ENCODE measurements around the gene BTBD16. TPM values are rescaled to one million over a fixed set of nuclear protein-coding genes. Genes with fewer than 3 reads are reported as not detected.

Gene BTBD16
- total and polyA plus RNA-seq, 2 donors (not counting 3 experiments of a cell fraction or from before 2014, with no cell fraction given), result 0.04 TPM; not detected in 1

- Histone ChIP-seq H3K9me1 (replicated peaks; ENCODE audit: control insufficient read depth, extremely low read depth, insufficient read depth, low read length) (no peaks in the 10 kb centered on the region), H3K79me2 (ENCODE audit: control insufficient read depth, insufficient read depth, low read length) (no peaks in the 10 kb centered on the region), H4K20me1 (replicated peaks; ENCODE audit: control insufficient read depth, extremely low read depth, insufficient read depth, low read length) (no peaks in the 10 kb centered on the region), H3K9ac (replicated peaks; ENCODE audit: extremely low read depth, insufficient read depth, low read length) (no peak overlapping the region), H2AFZ (ENCODE audit: low read depth, low read length) (no peak overlapping the region), H3K9me3 (replicated peaks; ENCODE audit: control insufficient read depth, insufficient read depth, low read length) (no peaks in the 10 kb centered on the region), H3K4me1 (ENCODE audit: control insufficient read depth, extremely low read depth, insufficient read depth, low read length) (no peaks in the 10 kb centered on the region), H3K4me3 (replicated peaks in 1 of 3; ENCODE audit: insufficient read depth in 1 of 3, low read depth in 1 of 3, low read length in 3 of 3) (no peak overlapping the region), H3K4me2 (ENCODE audit: insufficient read depth, low read length) (no peak overlapping the region), H3K27me3 (ENCODE audit: control insufficient read depth in 2 of 2, insufficient read depth in 2 of 2, low read length in 2 of 2) (no peaks in the 10 kb centered on the region), H3K36me3 (ENCODE audit: control insufficient read depth in 2 of 2, extremely low read depth in 1 of 2, insufficient read depth in 2 of 2, low read length in 2 of 2) (no peaks in the 10 kb centered on the region), H3K27ac (ENCODE audit: insufficient read depth, low read depth, low read length) (no peak overlapping the region)
- FAIRE-seq (no peak), DNase-seq (ENCODE audit: low read depth, low spot score) (no peak)
- dilution Hi-C loops (cut with MboI; ENCODE audit: extremely low pct_ligation_motif_present, low sequenced_read_pairs), result loop anchor here (25.0 kb wide), 1 partner anchor 146 kb away; no protein-coding TSS in a partner anchor
- intact Hi-C loops (cut with micrococcal nuclease), result no loop called here
- no TSS peak for BruUV-seq (replicated peaks)
- POLR2A ChIA-PET, result no interaction called here
- TF ChIP-seq FOS (IDR thresholded peaks at IDR 0.05; ENCODE audit: borderline replicate concordance, insufficient read depth, low read length), result no peak
- TF ChIP-seq CTCF (IDR thresholded peaks at IDR 0.05; ENCODE audit: extremely low read depth in 1 of 2, insufficient read depth in 1 of 2, low read depth in 1 of 2, low read length in 2 of 2), result no peak
- CTCF ChIA-PET, result interaction anchor here (0.9 kb wide), 1 partner anchor 12 kb away, joined by 3 read pairs; no protein-coding TSS in a partner anchor
Measured at GRCh38 chr10:122291739-122292138, 20.6 kb downstream of the BTBD16 start.

- Histone ChIP-seq H3K4me2 (ENCODE audit: insufficient read depth, low read length) (no peak overlapping the region), H3K36me3 (ENCODE audit: control insufficient read depth in 2 of 2, extremely low read depth in 1 of 2, insufficient read depth in 2 of 2, low read length in 2 of 2) (no peaks in the 10 kb centered on the region), H3K9me1 (replicated peaks; ENCODE audit: control insufficient read depth, extremely low read depth, insufficient read depth, low read length) (no peaks in the 10 kb centered on the region), H3K9ac (replicated peaks; ENCODE audit: extremely low read depth, insufficient read depth, low read length) (no peak overlapping the region), H3K27me3 (ENCODE audit: control insufficient read depth in 2 of 2, insufficient read depth in 2 of 2, low read length in 2 of 2) (no peaks in the 10 kb centered on the region), H2AFZ (ENCODE audit: low read depth, low read length) (no peak overlapping the region), H3K4me1 (ENCODE audit: control insufficient read depth, extremely low read depth, insufficient read depth, low read length) (no peaks in the 10 kb centered on the region), H4K20me1 (replicated peaks; ENCODE audit: control insufficient read depth, extremely low read depth, insufficient read depth, low read length) (no peaks in the 10 kb centered on the region), H3K4me3 (replicated peaks in 1 of 3; ENCODE audit: insufficient read depth in 1 of 3, low read depth in 1 of 3, low read length in 3 of 3) (no peak overlapping the region), H3K27ac (ENCODE audit: insufficient read depth, low read depth, low read length) (no peak overlapping the region), H3K79me2 (ENCODE audit: control insufficient read depth, insufficient read depth, low read length) (no peaks in the 10 kb centered on the region), H3K9me3 (replicated peaks; ENCODE audit: control insufficient read depth, insufficient read depth, low read length) (no peaks in the 10 kb centered on the region)
- ChIA-PET POLR2A (no interaction called here), CTCF (interaction anchor here (1.9 kb wide), 1 partner anchor 13 kb away, joined by 12 read pairs; no protein-coding TSS in a partner anchor)
- no peak for DNase-seq (ENCODE audit: low read depth, low spot score)
- TF ChIP-seq MYC (IDR thresholded peaks at IDR 0.05; ENCODE audit: low read depth, low read length) (no peak), GATA2 (IDR thresholded peaks at IDR 0.05; ENCODE audit: insufficient read depth, insufficient read length, low read depth, low read length) (no peak), MAX (IDR thresholded peaks at IDR 0.05; ENCODE audit: insufficient read depth, insufficient read length) (no peak), POLR2A (IDR thresholded peaks at IDR 0.05; ENCODE audit: low read depth, low read length) (no peak), JUN (IDR thresholded peaks at IDR 0.05; ENCODE audit: borderline replicate concordance, insufficient read depth, insufficient read length, low read depth) (no peak), CTCF (IDR thresholded peaks at IDR 0.05; ENCODE audit: extremely low read depth in 1 of 2, insufficient read depth in 1 of 2, low read depth in 1 of 2, low read length in 2 of 2) (no peak), POLR2AphosphoS5 (IDR thresholded peaks at IDR 0.05; ENCODE audit: insufficient read depth, low read depth, low read length) (no peak), FOS (IDR thresholded peaks at IDR 0.05; ENCODE audit: borderline replicate concordance, insufficient read depth, low read length) (no peak), EZH2 (IDR thresholded peaks at IDR 0.05; ENCODE audit: borderline replicate concordance, low read depth, low read length, severe bottlenecking) (no peak)
- dilution Hi-C loops (cut with MboI; ENCODE audit: extremely low pct_ligation_motif_present, low sequenced_read_pairs), result loop anchor here (25.0 kb wide), 1 partner anchor 145 kb away; no protein-coding TSS in a partner anchor
- no TSS peak for BruUV-seq (replicated peaks)
- intact Hi-C loops (cut with micrococcal nuclease), result no loop called here
- no peak for FAIRE-seq
Measured at GRCh38 chr10:122292376-122292775, 21.3 kb downstream of the BTBD16 start.
